T1000 (cell line): ENCODE measurements around the gene SLC25A44.
A peak's percentile ranks its signal among the peaks of the same experiment; 100 is the strongest.

ENCODE experiments used
- DNase-seq: peaks from one replicate; lab custom pipeline; 2025; ENCODE audit warnings: mixed read lengths; lab: John Stamatoyannopoulos, UW

SLC25A44 gene

GRCh38 chr1:156241311-156241811 is 47.5 kb downstream of the SLC25A44 start:
- peak; percentile 66 for DNase-seq

- no peak for DNase-seq
These were observed 48.0 kb downstream of the SLC25A44 start, which contains the start of gene BGLAP for GRCh38 chr1:156241926-156242325. BGLAP (plus strand) TSS chr1:156242184; CDS start chr1:156242232, 48 bp downstream.

- no peak for DNase-seq
These were observed 48.8 kb downstream of the SLC25A44 start for GRCh38 chr1:156242738-156243137.

- no peak for DNase-seq
These were observed 50.2 kb downstream of the SLC25A44 start for GRCh38 chr1:156244126-156244525.

GRCh38 chr1:156244712-156245111 is 50.8 kb downstream of the SLC25A44 start:
- no peak for DNase-seq

- DNase-seq = no peak
These were observed 51.7 kb downstream of the SLC25A44 start for GRCh38 chr1:156245451-156246232.

GRCh38 chr1:156246241-156246780 is 52.4 kb downstream of the SLC25A44 start:
- no peak for DNase-seq

- DNase-seq = no peak
These were observed 53.0 kb downstream of the SLC25A44 start for GRCh38 chr1:156246781-156247459.

GRCh38 chr1:156247460-156248322 is 53.8 kb downstream of the SLC25A44 start, which contains the start of gene PAQR6:
PAQR6 (minus strand) TSS chr1:156248056; CDS start chr1:156246731, 1,325 bp downstream.
- DNase-seq = no peak

- DNase-seq = no peak
These were observed 54.4 kb downstream of the SLC25A44 start for GRCh38 chr1:156248323-156248683.

GRCh38 chr1:156249593-156249992 is 55.7 kb downstream of the SLC25A44 start:
- no peak for DNase-seq

GRCh38 chr1:156251527-156251926 is 57.6 kb downstream of the SLC25A44 start:
- no peak for DNase-seq

- DNase-seq = no peak
These were observed 59.7 kb downstream of the SLC25A44 start for GRCh38 chr1:156253634-156254033.

GRCh38 chr1:156257711-156258110 is 63.8 kb downstream of the SLC25A44 start:
- DNase-seq = no peak

- DNase-seq = no peak
These were observed 65.0 kb downstream of the SLC25A44 start for GRCh38 chr1:156258859-156259258.

GRCh38 chr1:156259805-156260204 is 65.9 kb downstream of the SLC25A44 start:
- no peak for DNase-seq

GRCh38 chr1:156260896-156261295 is 67.0 kb downstream of the SLC25A44 start:
- no peak for DNase-seq
